C4-2B (cell line): ENCODE data around the gene WFDC13.

Source experiments
- CTCF ChIP-seq: fragments of 450-650 bp; conservative IDR thresholded peaks from 2 replicates; pipeline ENCODE4 v1.5.1; 2017; ENCODE audit warnings: mild to moderate bottlenecking
- ZFX ChIP-seq: fragments of 450-650 bp; IDR thresholded peaks from 2 replicates; pipeline ENCODE4 v1.6.1; 2017

GRCh38 chr20:45704969-45705637 is 3.3 kb downstream of the WFDC13 start, which contains the start of gene WFDC10B:
- TF ChIP-seq CTCF (no peak), ZFX (no peak)
